Endothelial cell of umbilical vein (primary cell): ENCODE data around the gene KRCC1. TPM values are rescaled to one million over a fixed set of nuclear protein-coding genes. Genes with fewer than 3 reads are reported as not detected.

Source experiments
- BruUV-seq: library from RNA; stranded (reverse); fragments of 400-500 nt; replicated peaks from 2 replicates; lab custom pipeline; 2021; lab: Mats Ljungman, UMichigan
- CTCF ChIA-PET: fragments of 300-600, 350-600 bp; sonication (Branson Sonifier 250); formaldehyde crosslinking; loops from one replicate; lab custom pipeline; 2021; ENCODE audit warnings: antibody characterized with exemption, inconsistent platforms; lab: Charles Lee
- POLR2A ChIA-PET: fragments of 300-600, 350-600 bp; sonication (Branson Sonifier 250); formaldehyde crosslinking; loops from one replicate; lab custom pipeline; 2021; ENCODE audit warnings: antibody characterized with exemption, inconsistent platforms; lab: Charles Lee
- DNase-seq: peaks from one replicate; pipeline ENCODE4 v3.0.0-alpha.2; 2011; ENCODE audit warnings: low read depth, low spot score
- FAIRE-seq: peaks from 2 replicates; lab custom pipeline; 2011; peaks lifted over from hg19 to GRCh38; lab: Jason Lieb, UNC
- H2AFZ ChIP-seq: 2 replicates; pipeline ENCODE4 v1.6.0; 2012; ENCODE audit warnings: low read depth, low read length, control low read depth, inconsistent platforms
- H3K27ac ChIP-seq: 2 replicates; pipeline ENCODE4 v1.5.1; 2011; ENCODE audit warnings: low read depth, mild to moderate bottlenecking, control low read depth, low read length, moderate library complexity; ENCODE audit not compliant: insufficient read depth
- H3K27me3 ChIP-seq, 2 experiments: 2 replicates each; pipeline versions ENCODE4 v1.6.0 to v1.6.1; 2011; ENCODE audit warnings: low read length in 2 of 2, mixed read lengths in 1 of 2; ENCODE audit not compliant: control insufficient read depth in 2 of 2, insufficient read depth in 2 of 2
- H3K36me3 ChIP-seq, 2 experiments: 2 replicates in 1 of 2; 3 replicates in 1 of 2; pipeline ENCODE4 v1.5.1; 2011; ENCODE audit warnings: low read length in 2 of 2, mild to moderate bottlenecking in 1 of 2, moderate library complexity in 1 of 2; ENCODE audit not compliant: control insufficient read depth in 2 of 2, insufficient read depth in 2 of 2; ENCODE audit errors: extremely low read depth in 1 of 2
- H3K4me1 ChIP-seq: 3 replicates; pipeline ENCODE4 v1.5.1; 2011; ENCODE audit warnings: mild to moderate bottlenecking, low read length; ENCODE audit not compliant: control insufficient read depth, insufficient read depth; ENCODE audit errors: extremely low read depth
- H3K4me2 ChIP-seq: 2 replicates; pipeline ENCODE4 v1.6.1; 2011; ENCODE audit warnings: low read length, control low read depth, mixed read lengths; ENCODE audit not compliant: insufficient read depth
- H3K4me3 ChIP-seq, 3 experiments: fragments of 200-600 bp in 1 of 3; sonication (generic), shearing (Covaris generic) in 1 of 3; replicated peaks in 1 of 3; 2 replicates each; pipeline ENCODE4 v1.5.1; 2011 to 2016; ENCODE audit warnings: control low read depth in 3 of 3, low read length in 3 of 3, mild to moderate bottlenecking in 2 of 3, inconsistent platforms in 1 of 3, low read depth in 1 of 3, moderate library complexity in 1 of 3; ENCODE audit not compliant: insufficient read depth in 1 of 3
- H3K79me2 ChIP-seq: 2 replicates; pipeline ENCODE4 v1.6.0; 2012; ENCODE audit warnings: low read length, inconsistent platforms; ENCODE audit not compliant: control insufficient read depth, insufficient read depth
- H3K9ac ChIP-seq: replicated peaks from 2 replicates; pipeline ENCODE3; 2011; ENCODE audit warnings: low read length, control low read depth; ENCODE audit not compliant: insufficient read depth; ENCODE audit errors: extremely low read depth
- H3K9me1 ChIP-seq: replicated peaks from 3 replicates; pipeline ENCODE4 v1.6.0; 2011; ENCODE audit warnings: mild to moderate bottlenecking, low read length; ENCODE audit not compliant: control insufficient read depth, insufficient read depth; ENCODE audit errors: extremely low read depth
- H3K9me3 ChIP-seq: replicated peaks from 2 replicates; pipeline ENCODE4 v1.5.1; 2012; ENCODE audit warnings: low read length, inconsistent platforms; ENCODE audit not compliant: control insufficient read depth, insufficient read depth
- H4K20me1 ChIP-seq: replicated peaks from 2 replicates; pipeline ENCODE3; 2011; ENCODE audit warnings: mild to moderate bottlenecking, low read length; ENCODE audit not compliant: control insufficient read depth, insufficient read depth; ENCODE audit errors: extremely low read depth
- EZH2 ChIP-seq: IDR thresholded peaks from 2 replicates; pipeline ENCODE4 v1.6.1; 2012; ENCODE audit warnings: borderline replicate concordance, low read depth, mild to moderate bottlenecking, moderate library complexity, low read length, inconsistent platforms; ENCODE audit not compliant: severe bottlenecking
- GATA2 ChIP-seq: IDR thresholded peaks from 2 replicates; pipeline ENCODE4 v1.7.0; 2011; ENCODE audit warnings: low read depth, mild to moderate bottlenecking, moderate library complexity, mixed read lengths, low read length; ENCODE audit not compliant: insufficient read length, insufficient read depth
- JUN ChIP-seq: IDR thresholded peaks from 2 replicates; pipeline ENCODE4 v1.6.1; 2011; ENCODE audit warnings: borderline replicate concordance, low read depth; ENCODE audit not compliant: insufficient read length, insufficient read depth
- POLR2A ChIP-seq: IDR thresholded peaks from 2 replicates; pipeline ENCODE4 v1.6.1; 2012; ENCODE audit warnings: low read depth, mild to moderate bottlenecking, control low read depth, low read length
- dilution Hi-C: fragments of 300-500 bp; cut with MboI; formaldehyde crosslinking; loops from one replicate; pipeline ENCODE4 v1.15.0; 2019; ENCODE audit warnings: low sequenced_read_pairs; ENCODE audit not compliant: extremely low pct_ligation_motif_present
- intact Hi-C: fragments of 100-400 bp; cut with micrococcal nuclease; formaldehyde crosslinking; loops from one replicate; pipeline ENCODE4 v1.10.0; 2022
- polyA plus RNA-seq, 4 experiments: library from polyadenylated mRNA; depleted of rRNA in 3 of 4; stranded (reverse) in 3 of 4; unstranded in 1 of 4; fragments of >200 nt; gene quantifications; 2 replicates each; pipeline versions ENCODE4 v1.2.1 to v1.2.3, GENCODE V29; 2011 to 2012; ENCODE audit warnings: missing spikeins in 1 of 4
- total RNA-seq: library from RNA; stranded (reverse); gene quantifications from 2 replicates; pipeline ENCODE4 v1.2.3, GENCODE V29; 2021
- TF ChIP-seq, protein P1 (sequence below): IDR thresholded peaks from 2 replicates; pipeline ENCODE4 v1.6.1; 2011; ENCODE audit not compliant: insufficient read depth, insufficient read length

Gene KRCC1
- total and polyA plus RNA-seq, 2 donors (not counting 3 experiments of a cell fraction or from before 2014, with no cell fraction given) = 7.4 to 15.0 TPM

DNA sequence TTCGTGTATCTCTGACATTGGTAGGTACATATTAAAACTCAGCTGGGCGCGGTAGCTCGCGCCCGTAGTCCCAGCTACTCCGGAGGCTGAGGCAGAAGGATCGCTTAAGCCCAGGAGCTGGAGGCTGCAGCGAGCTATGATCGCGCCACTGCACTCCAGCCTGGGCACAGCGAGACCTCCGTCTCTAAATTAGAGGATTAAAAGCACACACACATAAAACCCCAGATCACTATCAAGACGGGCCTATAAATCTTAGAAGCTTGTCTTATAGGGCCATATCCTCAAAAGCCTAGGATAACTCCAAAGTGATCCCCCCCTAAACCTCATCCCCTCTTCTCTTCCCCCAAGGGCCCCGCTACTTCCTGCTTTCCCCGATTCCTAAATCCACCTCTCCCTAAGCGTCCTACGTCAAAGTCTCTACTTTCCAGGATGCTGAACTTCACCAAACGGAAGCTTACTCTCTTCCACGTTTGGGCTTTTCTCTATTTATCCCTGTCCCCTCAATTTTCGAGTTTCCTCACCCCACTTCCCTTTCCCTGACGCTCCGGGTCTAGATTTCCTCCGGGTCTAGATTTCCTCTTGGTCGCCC, 707 bp downstream of the KRCC1 start:
- H3K4me3 ChIP-seq = peak overlapping the region; percentile 51 to 89 (median 69)
- TF ChIP-seq POLR2A (peak; percentile 36), EZH2 (no peak)
- H2AFZ ChIP-seq = peak overlapping the region; percentile 82
- H3K4me2 ChIP-seq = peak overlapping the region; percentile 99
- dilution Hi-C loops = no loop called here
- H3K27me3 ChIP-seq = no peaks in the 10 kb centered on the region
- FAIRE-seq (no peak), DNase-seq (peak; percentile 33)
- ChIA-PET CTCF (interaction anchor here (1.0 to 1.1 kb wide), 2 partner anchors 14 to 106 kb away, joined by 4 to 5 read pairs; no protein-coding TSS in a partner anchor), POLR2A (no interaction called here)
- H3K4me1 ChIP-seq = peaks cover 22% of the 10 kb centered on the region
- intact Hi-C loops = loop anchor here (1.0 kb wide), 1 partner anchor 42 kb away; no protein-coding TSS in a partner anchor
- H3K9ac ChIP-seq = peak overlapping the region; percentile 98
- no peaks in the 10 kb centered on the region for H3K36me3 ChIP-seq
- H3K9me1 ChIP-seq = no peaks in the 10 kb centered on the region
- BruUV-seq = no TSS peak
- no peaks in the 10 kb centered on the region for H3K9me3 ChIP-seq
- no peaks in the 10 kb centered on the region for H4K20me1 ChIP-seq
- peak overlapping the region; percentile 91 for H3K27ac ChIP-seq
- H3K79me2 ChIP-seq = peaks cover 30% of the 10 kb centered on the region

GRCh38 chr2:88053934-88054781, 1.4 kb downstream of the KRCC1 start:
- Histone ChIP-seq H2AFZ (peak overlapping the region; percentile 82), H3K4me2 (peak overlapping the region; percentile 99), H3K9me1 (no peaks in the 10 kb centered on the region), H3K9ac (peak overlapping the region; percentile 98), H3K9me3 (no peaks in the 10 kb centered on the region), H3K4me3 (peak overlapping the region; percentile 51 to 89 (median 69)), H4K20me1 (no peaks in the 10 kb centered on the region), H3K36me3 (no peaks in the 10 kb centered on the region), H3K4me1 (peaks cover 22% of the 10 kb centered on the region), H3K79me2 (peaks cover 30% of the 10 kb centered on the region), H3K27ac (peak overlapping the region; percentile 91), H3K27me3 (no peaks in the 10 kb centered on the region)
- ChIA-PET CTCF (interaction anchor here (1.0 to 1.1 kb wide), 2 partner anchors 13 to 106 kb away, joined by 4 to 5 read pairs; no protein-coding TSS in a partner anchor), POLR2A (no interaction called here)
- dilution Hi-C loops = no loop called here
- BruUV-seq = TSS peak; percentile 23
- intact Hi-C loops = no loop called here
- no peak for DNase-seq
- peak; percentile 24 for FAIRE-seq
- TF ChIP-seq JUN (no peak), EZH2 (no peak), GATA2 (no peak)
- TF ChIP-seq, protein P1, sequence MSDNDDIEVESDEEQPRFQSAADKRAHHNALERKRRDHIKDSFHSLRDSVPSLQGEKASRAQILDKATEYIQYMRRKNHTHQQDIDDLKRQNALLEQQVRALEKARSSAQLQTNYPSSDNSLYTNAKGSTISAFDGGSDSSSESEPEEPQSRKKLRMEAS = no peak
